ENCODE measurements around the gene HHIPL1.
"Not testable (repeated sequence)": the region's sequence is repeated elsewhere in the genome, so short reads cannot be mapped to it uniquely, and the experiment has no call there.

Gene HHIPL1

GRCh38 chr14:99655521-99655920 lies 10.6 kb downstream of the HHIPL1 start:
- TF ChIP-seq CTCF (IDR thresholded peaks at IDR 0.05), result no peak
- H3K4me3 ChIP-seq, result no peak overlapping the region
- H3K27ac ChIP-seq, result no peak overlapping the region
- no peak for DNase-seq (ENCODE audit: low spot score)

- no peak for TF ChIP-seq CTCF (IDR thresholded peaks at IDR 0.05)
- H3K27ac ChIP-seq, result no peak overlapping the region
- H3K4me3 ChIP-seq, result no peak overlapping the region
- DNase-seq (ENCODE audit: low spot score), result no peak
Observed at GRCh38 chr14:99656171-99656570, 11.2 kb downstream of the HHIPL1 start.

- TF ChIP-seq CTCF (IDR thresholded peaks at IDR 0.05), result no peak
- DNase-seq (ENCODE audit: low spot score), result no peak
- Histone ChIP-seq H3K27ac (no peak overlapping the region), H3K4me3 (no peak overlapping the region)
Observed at GRCh38 chr14:99657645-99658155, 12.8 kb downstream of the HHIPL1 start.

GRCh38 chr14:99658218-99658845 lies 13.4 kb downstream of the HHIPL1 start:
- Histone ChIP-seq H3K4me3 (no peak overlapping the region), H3K27ac (no peak overlapping the region)
- no peak for TF ChIP-seq CTCF (IDR thresholded peaks at IDR 0.05)
- no peak for DNase-seq (ENCODE audit: low spot score)

GRCh38 chr14:99659333-99659741 lies 14.4 kb downstream of the HHIPL1 start:
- Histone ChIP-seq H3K4me3 (peak overlapping the region; percentile 14), H3K27ac (no peak overlapping the region)
- DNase-seq (ENCODE audit: low spot score), result no peak
- no peak for TF ChIP-seq CTCF (IDR thresholded peaks at IDR 0.05)

GRCh38 chr14:99660006-99660566 lies 15.2 kb downstream of the HHIPL1 start:
- Histone ChIP-seq H3K27ac (no peak overlapping the region), H3K4me3 (no peak overlapping the region)
- TF ChIP-seq CTCF (IDR thresholded peaks at IDR 0.05), result no peak
- no peak for DNase-seq (ENCODE audit: low spot score)

GRCh38 chr14:99660794-99661193 lies 15.9 kb downstream of the HHIPL1 start:
- Histone ChIP-seq H3K4me3 (no peak overlapping the region), H3K27ac (no peak overlapping the region)
- no peak for TF ChIP-seq CTCF (IDR thresholded peaks at IDR 0.05)

GRCh38 chr14:99661206-99661605 lies 16.3 kb downstream of the HHIPL1 start:
- DNase-seq (ENCODE audit: low spot score); H3K4me3 ChIP-seq; H3K27ac ChIP-seq: not testable (repeated sequence)

More at GRCh38 chr14:99660794-99661193, 15.9 kb downstream of the HHIPL1 start:
- no peak for DNase-seq (ENCODE audit: low spot score)

Measured in coronary artery (tissue), 2 donors.